Right ventricle myocardium inferior (tissue), 1 donor: ENCODE measurements around the gene TMOD3. TPM values are rescaled to one million over a fixed set of nuclear protein-coding genes. Genes with fewer than 3 reads are reported as not detected.
"Not testable (repeated sequence)": the region's sequence is repeated elsewhere in the genome, so short reads cannot be mapped to it uniquely, and the experiment has no call there.

Source experiments
- ATAC-seq: fragments of 200-7000 bp; cut with Tn5 transposase; one replicate; pipeline ENCODE4 v1.9.1; 2020; ENCODE audit warnings: mild to moderate bottlenecking, moderate library complexity
- DNase-seq: peaks from one replicate; pipeline ENCODE4 v3.0.0; 2021; ENCODE audit errors: missing footprints
- intact Hi-C: fragments of 100-400 bp; cut with DNase I; formaldehyde crosslinking; loops from one replicate; pipeline ENCODE4 v1.11.0; 2022
- total RNA-seq: library from RNA; stranded (reverse); fragmentation: NEBNext Ultra II Directional; extraction: Animal tissue kit (Norgen Biotek cat#: 25700); gene quantifications from one replicate; pipeline ENCODE4 v1.2.1, GENCODE V29; 2021
- donor health status: DM: no; HTN: yes; CAD: no; lungs with severe emphysema.

Gene TMOD3
- total RNA-seq, 1 donor from 2014 or later: 19.2 TPM

DNA sequence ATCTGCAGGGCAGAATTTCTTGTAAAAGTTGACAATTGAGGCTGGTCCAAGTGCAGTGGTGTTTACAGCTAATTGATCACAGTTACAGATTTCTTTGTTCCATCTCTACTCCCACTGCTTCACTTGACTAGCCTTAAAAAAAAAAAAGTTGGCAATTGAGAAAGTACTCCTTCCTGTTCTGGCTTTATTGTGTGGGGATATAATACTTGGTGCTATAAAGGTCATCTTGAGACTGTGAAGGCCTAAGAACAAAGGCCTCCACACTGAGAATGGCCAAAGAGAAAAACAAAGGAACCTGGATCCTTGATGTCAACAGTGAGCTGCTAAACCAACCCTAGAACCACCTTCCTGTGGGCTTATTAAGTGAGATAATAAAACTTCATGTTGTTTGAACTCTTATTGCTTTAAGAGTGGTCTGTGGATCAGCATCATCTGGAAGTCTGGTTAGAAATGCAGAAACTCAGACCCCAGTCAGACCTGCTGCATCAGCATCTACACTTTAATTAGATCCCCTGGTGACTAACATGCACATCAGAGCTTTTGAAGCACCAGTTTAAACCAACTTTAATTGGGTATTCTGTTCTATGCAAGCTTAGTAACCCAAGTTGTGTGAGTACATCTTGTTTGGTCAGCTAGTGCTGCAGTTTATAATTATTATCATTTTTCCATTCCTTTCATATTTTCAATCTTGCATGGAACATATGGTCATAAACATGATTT, 55.2 kb downstream of the TMOD3 start:
- ATAC-seq (peak; percentile 28), DNase-seq (no peak)
- intact Hi-C loops: loop anchor here (10.0 kb wide), 1 partner anchor 250 kb away; no protein-coding TSS in a partner anchor

DNA sequence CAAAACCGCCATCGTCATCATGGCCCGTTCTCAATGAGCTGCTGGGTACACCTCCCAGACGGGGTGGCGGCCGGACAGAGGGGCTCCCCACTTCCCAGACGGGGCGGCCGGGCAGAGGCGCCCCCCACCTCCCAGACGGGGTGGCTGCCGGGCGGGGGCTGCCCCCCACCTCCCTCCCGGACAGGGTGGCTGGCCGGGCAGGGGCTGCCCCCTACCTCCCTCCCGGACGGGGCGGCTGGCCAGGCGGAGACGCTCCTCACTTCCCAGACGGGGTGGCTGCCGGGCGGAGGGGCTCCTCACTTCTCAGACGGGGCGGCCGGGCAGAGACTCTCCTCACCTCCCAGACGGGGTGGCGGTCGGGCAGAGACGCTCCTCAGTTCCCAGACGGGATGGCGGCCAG, 56.3 kb downstream of the TMOD3 start:
- not testable (repeated sequence) for ATAC-seq, DNase-seq
- intact Hi-C loops: loop anchor here (10.0 kb wide), 1 partner anchor 249 kb away; no protein-coding TSS in a partner anchor

DNA sequence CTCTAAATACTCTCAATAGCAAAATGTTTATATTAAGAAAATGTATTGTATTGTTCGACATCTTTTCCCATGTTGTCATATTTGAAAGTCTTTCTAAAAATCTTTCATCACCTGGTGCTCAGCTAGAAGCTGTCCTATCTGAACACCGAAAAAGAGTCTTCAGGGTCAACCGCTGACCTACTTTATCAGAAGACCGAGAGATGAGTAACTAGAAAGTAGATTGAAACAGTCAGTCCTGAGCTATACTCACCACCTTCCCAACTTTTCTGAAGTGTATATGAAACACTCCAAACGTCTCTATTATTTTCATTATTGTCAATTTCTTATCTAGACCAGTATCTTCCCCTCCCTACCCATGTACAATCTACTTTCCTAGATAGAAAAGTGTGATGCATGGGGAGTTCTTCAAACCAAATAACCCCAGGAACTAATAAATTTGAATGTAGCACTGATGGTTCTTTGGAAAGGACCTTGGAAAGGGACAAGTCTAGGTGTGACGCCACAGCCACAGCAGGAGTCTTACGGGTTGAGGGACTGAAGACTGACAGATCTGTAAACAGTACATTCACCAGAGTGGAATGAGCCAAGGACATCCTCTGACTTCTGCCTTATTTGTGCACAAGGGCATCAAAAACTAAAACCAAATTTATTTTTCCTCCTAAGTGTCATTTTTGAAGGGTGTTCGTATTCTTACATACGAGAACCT, 58.6 kb downstream of the TMOD3 start:
- intact Hi-C loops: loop anchor here (10.0 kb wide), 1 partner anchor 247 kb away; no protein-coding TSS in a partner anchor
- ATAC-seq (no peak), DNase-seq (no peak)

DNA sequence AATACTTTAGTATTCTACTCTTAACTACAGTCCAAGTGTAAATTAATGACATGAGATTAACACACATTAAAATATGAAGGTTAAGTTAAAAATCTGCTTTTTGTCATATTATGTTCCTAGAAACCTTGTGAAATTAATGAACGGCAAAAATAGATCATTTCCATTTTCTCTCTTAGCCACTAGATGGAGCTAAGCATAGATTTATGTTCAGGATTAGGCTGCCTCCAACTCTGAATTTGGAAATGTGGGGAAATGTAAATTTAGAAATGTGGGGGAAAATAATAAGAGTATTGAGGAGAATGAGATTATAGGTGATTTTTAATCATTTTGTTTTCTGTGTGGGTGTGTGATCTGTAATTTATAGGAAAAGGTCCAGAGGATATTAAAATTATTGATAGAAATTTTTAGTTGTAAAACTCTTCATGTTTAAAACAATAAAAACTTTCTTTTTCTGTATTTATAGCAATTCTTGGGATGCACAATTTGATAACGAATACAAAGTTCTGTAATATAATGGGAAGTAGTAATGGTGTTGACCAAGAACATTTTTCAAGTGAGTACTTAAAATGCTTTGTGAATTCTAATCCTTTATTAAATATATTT, 59.2 kb downstream of the TMOD3 start:
- no peak for DNase-seq
- intact Hi-C loops: loop anchor here (10.0 kb wide), 1 partner anchor 246 kb away; no protein-coding TSS in a partner anchor
- ATAC-seq: no peak

DNA sequence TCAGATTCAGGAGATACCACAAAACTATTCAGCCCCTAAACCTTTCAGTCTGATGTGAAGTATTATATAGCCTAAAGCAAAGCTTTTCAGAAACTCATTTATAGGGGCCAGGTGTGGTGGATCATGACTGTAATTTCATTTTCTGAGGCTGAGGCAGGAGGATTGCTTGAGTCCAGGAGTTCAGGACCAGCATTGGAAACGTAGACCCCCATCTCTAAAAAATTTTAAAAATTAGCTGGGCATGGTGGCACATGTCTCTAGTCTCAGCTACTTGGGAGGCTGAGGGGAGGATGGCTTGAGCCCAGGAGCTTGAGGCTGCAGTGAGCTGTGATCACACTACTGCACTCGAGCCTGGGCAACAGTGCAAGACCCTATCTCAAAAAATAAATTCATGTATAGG, 60.0 kb downstream of the TMOD3 start:
- intact Hi-C loops: loop anchor here (10.0 kb wide), 1 partner anchor 245 kb away; no protein-coding TSS in a partner anchor
- ATAC-seq: no peak

DNA sequence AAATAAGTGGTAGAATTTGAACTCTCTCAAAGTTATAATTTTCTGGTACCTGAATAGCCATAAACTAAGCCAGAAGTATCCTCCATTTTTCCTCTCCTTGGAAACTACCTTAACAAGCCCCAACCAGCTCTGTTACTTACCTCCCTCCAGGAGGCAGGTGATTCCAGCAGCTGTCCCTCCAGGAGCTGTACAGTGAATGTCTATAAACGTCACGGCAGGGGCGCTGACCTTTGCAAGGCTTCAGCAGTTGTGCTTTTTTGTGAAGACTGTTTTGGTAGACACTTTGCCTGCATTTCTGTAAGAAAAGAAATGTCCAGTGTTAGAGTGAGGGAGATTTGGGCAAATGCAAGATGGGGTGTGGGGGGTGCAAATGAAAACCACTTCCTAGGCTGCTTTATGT, 75.0 kb downstream of the TMOD3 start:
- ATAC-seq: no peak
- intact Hi-C loops: no loop called here

More for the DNA sequence above, 60.0 kb downstream of the TMOD3 start:
- DNase-seq: no peak

DNA sequence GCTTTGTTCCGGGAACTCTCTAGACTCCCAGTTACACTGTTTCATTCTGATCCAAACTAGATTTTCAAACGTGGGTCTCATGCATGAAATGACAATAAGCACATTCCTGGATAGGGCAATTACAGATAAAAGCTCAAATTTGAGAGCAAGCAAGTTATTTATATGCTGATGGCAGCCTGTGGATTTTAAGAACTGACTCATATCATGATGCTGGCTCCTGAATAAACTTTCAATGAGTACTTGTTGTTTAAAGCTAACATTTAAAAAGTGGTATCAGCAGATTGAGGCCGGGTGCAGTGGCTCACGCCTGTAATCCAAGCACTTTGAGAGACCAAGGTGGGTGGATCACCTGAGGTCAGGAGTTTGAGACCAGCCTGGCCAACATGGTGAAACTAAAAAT, 75.5 kb downstream of the TMOD3 start:
- no peak for DNase-seq
- no peak for ATAC-seq
- intact Hi-C loops: no loop called here

More for the DNA sequence above, 75.0 kb downstream of the TMOD3 start:
- DNase-seq: no peak

DNA sequence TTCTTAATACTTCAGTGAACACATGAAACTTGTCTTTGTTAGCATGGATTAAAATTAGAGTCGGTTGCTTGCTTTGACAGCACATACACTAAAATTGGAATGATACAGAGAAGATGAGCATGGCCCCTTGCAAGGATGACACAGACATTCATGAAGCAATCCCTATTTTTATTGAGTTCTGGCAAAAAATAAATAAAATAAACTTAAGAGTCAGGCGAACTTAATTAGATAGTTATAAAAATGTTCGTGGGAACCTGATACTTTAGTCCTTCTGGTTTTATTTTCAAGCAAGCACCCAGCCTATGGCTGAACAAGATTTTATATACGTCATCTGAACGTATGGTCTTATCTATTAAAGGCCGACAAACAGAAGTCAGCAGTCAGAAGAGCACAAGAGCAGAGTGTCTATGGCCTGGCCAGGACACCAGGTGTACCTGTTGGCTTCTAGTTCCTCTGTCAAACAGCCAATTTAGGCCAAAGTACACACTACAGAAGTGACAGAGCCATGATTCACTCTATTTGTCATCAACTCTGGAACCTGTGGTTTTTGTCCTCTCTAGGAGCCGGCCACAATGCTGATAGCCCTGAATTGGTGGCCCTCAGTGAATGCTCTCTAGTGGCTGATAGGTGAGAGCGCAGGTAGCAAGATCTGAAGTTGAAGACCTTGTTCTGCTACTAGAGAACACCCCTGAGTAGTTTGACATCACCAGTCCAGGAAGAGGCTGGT, 77.8 kb downstream of the TMOD3 start:
- no peak for ATAC-seq
- intact Hi-C loops: no loop called here
- no peak for DNase-seq

DNA sequence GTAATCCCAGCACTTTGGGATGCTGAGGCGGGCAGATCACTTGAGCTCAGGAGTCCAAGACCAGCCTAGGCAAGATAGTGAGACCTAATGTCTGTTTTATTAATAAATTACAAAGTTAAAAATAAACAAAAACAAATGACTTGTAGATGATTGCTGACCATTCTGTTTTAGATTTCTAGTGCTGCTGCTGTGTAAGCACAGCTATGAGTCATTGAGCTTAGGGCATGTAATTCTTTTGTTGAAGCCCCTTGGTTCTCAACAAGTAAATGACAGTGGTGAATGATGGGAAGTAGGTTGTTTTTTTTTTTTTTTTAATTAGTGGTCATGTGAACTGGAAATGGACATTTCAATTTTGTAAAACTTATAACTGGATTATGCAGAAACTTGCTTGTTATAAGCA, 78.9 kb downstream of the TMOD3 start:
- ATAC-seq (no peak), DNase-seq (no peak)
- intact Hi-C loops: no loop called here

DNA sequence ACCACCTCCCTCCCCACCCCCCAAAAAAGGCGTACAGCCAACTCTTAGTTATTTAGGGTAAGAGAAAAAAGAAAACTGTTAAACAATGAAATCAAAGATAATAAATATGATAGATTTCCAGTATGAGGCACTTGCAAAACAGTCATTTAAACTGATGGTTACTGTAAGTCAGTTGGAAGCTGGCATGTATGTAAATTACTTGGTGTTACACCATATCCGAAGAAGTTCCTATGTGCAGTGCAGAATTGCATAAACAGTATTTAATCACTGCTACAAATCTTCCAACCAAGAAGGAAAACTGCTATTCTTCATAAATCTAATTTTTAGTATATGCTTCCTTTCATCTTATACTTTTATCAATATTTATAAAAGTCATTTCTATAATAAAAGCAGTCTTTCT, 80.1 kb downstream of the TMOD3 start:
- ATAC-seq: no peak
- DNase-seq: no peak
- intact Hi-C loops: no loop called here

DNA sequence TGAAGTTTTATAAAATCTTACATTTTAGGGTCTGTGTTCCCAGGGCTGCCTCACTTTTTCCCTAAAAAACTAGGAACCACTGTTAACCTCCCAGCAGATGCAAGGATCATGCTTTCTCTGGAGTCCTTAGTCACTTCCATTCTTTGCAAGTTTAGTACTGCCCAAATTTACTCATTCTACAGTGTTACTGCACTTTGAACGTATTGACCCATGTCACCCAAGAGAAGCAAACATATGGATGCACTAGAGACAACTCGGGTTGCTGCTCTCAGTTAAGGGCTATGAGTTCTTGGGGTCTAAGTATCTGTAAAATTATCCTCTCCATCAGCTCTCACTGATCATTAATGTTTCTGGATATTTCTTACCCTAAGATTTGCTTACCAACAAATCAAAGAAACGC, 83.1 kb downstream of the TMOD3 start:
- DNase-seq (no peak), ATAC-seq (no peak)
- intact Hi-C loops: no loop called here

DNA sequence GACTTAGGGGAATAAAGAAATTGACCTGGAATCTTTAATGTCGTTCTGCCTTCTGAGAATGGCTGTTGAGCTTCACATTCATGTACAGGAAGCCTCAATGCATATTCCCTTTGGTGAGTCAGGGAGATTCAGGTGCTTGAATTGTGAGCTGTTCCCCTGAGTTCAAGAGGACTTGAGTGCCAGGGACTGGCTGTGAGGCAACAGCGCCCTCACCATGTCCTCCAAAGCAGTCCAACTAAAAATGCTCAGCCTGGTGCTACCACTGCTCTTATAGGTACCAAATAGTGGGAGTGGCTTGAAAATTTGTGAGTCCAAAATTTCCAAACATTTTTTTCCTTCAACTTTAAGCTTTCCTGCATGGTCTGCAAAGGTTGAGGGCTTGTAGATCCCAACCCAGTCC, 88.0 kb downstream of the TMOD3 start:
- ATAC-seq (no peak), DNase-seq (no peak)
- intact Hi-C loops: no loop called here

DNA sequence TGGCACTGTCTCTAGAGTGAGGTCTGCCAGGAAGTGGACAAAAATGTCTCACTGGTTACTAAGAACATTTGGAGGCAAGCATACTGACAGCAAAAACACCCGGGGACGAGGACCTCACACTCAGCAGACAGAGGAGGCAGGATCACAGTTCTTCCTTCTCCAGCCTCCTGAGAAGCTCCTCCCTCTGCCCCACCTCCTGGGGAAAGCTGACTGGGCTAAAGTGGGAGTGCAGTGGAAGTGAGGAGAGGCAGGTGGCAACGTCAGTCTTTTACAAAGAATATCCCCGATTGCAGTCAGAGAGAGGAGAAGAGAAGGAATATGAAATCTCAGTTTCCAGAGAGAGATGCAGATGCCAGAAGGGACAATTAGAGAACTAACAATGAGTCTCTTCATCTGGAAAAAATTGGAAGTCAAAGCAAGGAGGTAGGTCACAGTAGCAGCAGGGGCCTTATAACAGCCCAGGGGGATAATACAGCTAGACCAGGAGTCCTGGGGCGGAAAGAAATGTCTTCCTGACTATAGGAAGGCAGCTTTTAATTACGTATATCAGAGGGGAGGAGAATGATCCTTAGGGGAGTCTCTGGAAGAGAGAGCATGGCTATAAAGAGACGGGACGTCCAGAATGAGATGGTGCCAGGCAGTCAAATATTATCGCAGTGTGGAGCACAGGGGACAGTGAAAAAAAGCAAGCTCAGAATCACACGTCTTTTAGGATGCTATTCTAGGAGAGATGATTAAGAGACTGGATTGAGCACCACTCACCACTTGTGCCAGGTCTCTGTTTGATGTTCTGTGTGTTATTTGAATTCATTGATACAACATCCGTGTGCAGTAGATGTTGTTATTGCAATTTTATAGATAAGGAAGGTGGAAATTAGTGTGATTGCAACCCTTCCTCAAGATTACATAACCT, 95.0 kb downstream of the TMOD3 start:
- ATAC-seq: peak; percentile 88
- DNase-seq: no peak

DNA sequence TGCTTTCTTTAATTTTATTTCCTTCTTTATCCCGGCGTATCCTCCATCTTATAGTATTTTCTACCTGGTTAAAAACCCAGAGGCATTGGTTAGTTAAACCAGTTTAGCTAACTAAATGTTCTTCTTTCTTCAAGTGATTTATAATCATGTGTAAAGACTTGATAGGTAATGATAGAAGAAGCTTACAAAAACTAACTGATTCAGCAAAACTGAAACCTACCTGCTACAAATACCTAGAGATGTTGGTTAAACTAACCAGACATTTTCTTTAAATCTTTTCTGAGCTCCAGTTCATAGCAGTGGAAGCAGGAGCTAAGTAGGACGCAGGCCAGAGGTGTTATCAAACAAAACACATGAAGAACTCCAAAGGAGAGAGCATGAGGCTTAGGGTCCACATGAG, 97.4 kb downstream of the TMOD3 start:
- intact Hi-C loops: no loop called here
- ATAC-seq: no peak
- no peak for DNase-seq

More for the DNA sequence above, 95.0 kb downstream of the TMOD3 start:
- intact Hi-C loops: no loop called here

DNA sequence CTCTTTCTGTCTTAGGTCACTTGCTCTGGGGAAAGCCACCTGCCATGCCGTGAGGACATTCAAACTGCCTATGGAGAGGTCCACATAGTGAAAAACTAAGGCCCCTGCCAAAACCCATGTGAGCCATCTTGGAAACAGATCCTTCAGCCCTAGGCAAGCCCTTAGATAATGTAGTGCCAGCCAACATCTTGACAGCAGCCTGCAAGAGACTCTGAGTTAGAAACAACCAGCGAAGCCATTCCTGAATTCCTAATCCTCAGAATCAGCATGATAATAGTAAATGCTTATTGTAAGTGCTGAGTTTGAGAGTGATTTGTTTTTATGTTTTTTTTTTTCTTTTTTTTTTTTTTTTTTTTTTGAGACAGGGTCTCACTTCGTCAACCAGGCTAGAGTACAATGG, 101.6 kb downstream of the TMOD3 start:
- intact Hi-C loops: no loop called here
- ATAC-seq (no peak), DNase-seq (no peak)

DNA sequence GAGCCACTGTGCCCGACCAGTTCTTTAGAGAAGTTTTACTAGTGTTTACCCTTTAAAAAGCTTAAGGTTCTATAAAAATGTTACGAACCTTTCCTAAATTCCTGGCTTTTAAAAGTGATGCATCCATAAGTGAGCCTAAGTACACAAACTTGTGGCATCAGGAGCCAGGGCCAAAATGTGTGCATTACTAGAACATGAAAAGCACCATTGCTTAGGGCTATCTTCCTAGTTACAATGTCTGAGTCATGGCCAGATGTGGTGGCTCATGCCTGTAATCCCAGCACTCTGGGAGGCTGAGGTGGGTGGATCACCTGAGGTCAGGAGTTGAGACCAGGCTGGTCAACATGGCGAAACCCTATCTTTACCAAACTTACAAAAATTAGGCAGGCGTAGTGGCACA, 102.2 kb downstream of the TMOD3 start:
- ATAC-seq (no peak), DNase-seq (no peak)
- intact Hi-C loops: no loop called here

DNA sequence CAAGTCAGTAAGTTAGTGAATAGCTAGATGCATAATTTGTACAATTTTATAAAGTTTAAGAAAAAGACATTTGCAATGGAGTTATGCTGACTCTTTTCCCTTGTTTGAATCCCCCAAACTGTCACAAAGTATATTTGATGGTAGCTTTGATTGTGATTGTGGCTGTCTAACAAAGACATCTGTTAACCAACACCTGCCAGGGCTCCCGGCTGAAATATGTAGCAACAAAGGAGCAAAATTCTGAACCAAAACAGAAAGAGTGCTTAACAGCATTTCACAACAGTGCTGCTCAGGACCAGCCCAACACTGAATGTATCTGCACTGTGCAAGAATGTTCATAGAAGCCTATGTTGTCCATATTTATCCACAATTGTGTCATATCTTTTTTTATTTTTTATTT, 102.7 kb downstream of the TMOD3 start:
- DNase-seq (no peak), ATAC-seq (no peak)
- intact Hi-C loops: no loop called here

DNA sequence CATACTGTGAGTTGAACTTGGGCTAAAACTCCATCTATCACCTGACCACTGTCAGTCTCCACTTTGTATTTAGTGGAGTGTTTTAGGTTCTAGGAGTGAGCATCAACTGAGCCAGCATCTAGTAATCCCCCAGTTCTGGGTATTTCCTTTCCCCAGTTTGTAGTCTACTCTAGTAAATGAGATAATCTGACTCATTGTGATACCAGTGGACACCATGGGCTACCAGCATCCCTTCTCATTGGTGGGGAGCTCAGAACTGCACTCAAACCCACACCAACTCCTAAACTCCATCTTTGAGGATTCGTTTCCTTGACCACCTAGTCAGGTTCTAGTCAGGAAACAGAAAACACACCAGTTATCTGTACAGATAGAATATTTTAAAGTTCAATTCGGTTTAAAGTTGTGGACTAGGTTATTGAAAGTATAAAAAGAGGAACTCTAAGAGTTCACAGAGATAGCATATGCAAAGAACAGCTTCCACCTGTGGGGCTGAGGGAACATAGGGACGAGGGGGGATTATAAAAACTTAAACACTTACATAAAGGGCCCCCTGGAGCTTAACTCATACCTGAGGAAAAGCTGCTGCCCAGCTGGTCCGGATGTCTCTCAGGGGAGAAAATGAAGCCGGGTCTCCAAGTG, 106.1 kb downstream of the TMOD3 start:
- ATAC-seq (no peak), DNase-seq (no peak)
- intact Hi-C loops: no loop called here
